Fibroblast of mammary gland (primary cell): ENCODE data around the gene ZFP62.

Experiments
- DNase-seq: peaks from one replicate; pipeline ENCODE4 v3.0.0-alpha.2; 2010; ENCODE audit warnings: low read depth
- H3K4me3 ChIP-seq: 2 replicates; pipeline ENCODE4 v1.5.1; 2011; ENCODE audit warnings: low read depth, mild to moderate bottlenecking, low read length, moderate library complexity; ENCODE audit not compliant: control insufficient read depth
- CTCF ChIP-seq: conservative IDR thresholded peaks from 2 replicates; pipeline ENCODE4 v1.5.1; 2011; ENCODE audit warnings: low read depth, low read length, inconsistent platforms; ENCODE audit not compliant: control insufficient read depth, insufficient read depth

ZFP62 gene

GRCh38 chr5:180804129-180804618 is 56.9 kb downstream of the ZFP62 start:
- H3K4me3 ChIP-seq: peak overlapping the region; percentile 48
- no peak for TF ChIP-seq CTCF
- no peak for DNase-seq

- peak; percentile 18 for TF ChIP-seq CTCF
- peak overlapping the region; percentile 48 for H3K4me3 ChIP-seq
- peak; percentile 75 for DNase-seq
Measured at GRCh38 chr5:180803181-180804128, 57.6 kb downstream of the ZFP62 start.

GRCh38 chr5:180802325-180803180 is 58.5 kb downstream of the ZFP62 start, which contains the start of gene MGAT1:
TSS of gene MGAT1 (minus strand) at chr5:180802806. CDS start at chr5:180792971, 9,835 bp downstream.
- no peak for TF ChIP-seq CTCF
- DNase-seq: peak; percentile 82
- peak within 1 kb of the TSS; percentile 84 for H3K4me3 ChIP-seq

- no peak for DNase-seq
- TF ChIP-seq CTCF: no peak
- H3K4me3 ChIP-seq: peak overlapping the region; percentile 84
Measured at GRCh38 chr5:180801596-180802324, 59.3 kb downstream of the ZFP62 start.

GRCh38 chr5:180799902-180800801 is 60.9 kb downstream of the ZFP62 start:
- TF ChIP-seq CTCF: peak; percentile 20
- DNase-seq: peak; percentile 78

More at GRCh38 chr5:180799902-180800801, 60.9 kb downstream of the ZFP62 start:
- no peak overlapping the region for H3K4me3 ChIP-seq
